Endometrial microvascular endothelial cells (primary cell): ENCODE data around the gene MYL12A. TPM values are rescaled to one million over a fixed set of nuclear protein-coding genes. Genes with fewer than 3 reads are reported as not detected.

Source experiments
- in situ Hi-C: cut with HindIII; loops from 2 replicates; pipeline ENCODE4 v1.10.0; 2017; ENCODE audit warnings: low sequenced_read_pairs, low pct_unique_long_range_greater_than_20kb; ENCODE audit errors: inconsistent ontology term
- total RNA-seq: library from RNA; depleted of rRNA; stranded (reverse); fragments of >200 nt; gene quantifications from one replicate; pipeline ENCODE4 v1.2.3, GENCODE V29; 2015; ENCODE audit errors: inconsistent ontology term

MYL12A gene
- total RNA-seq, 1 donor from 2014 or later, result 1,280 TPM

DNA sequence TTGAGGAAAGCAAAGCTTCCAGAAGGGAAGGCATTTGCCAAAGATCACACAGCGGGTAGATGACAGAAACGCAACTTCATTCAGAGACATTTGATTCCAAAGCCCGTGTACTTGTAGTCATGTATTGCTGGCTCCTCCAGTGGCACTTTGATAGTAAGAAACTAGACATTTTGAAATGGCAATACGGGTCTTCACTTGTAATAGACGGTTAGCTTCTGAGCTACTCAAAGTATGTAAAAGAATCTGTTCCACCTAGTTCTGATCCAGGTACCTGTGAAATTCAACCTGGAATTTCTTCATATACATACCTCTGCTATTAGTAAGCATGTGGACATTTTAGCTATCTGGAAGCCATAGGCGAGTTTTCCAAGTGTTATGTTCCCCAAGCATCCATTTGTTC, 26.1 kb upstream of the MYL12A start:
- in situ Hi-C loops, result no loop called here

DNA sequence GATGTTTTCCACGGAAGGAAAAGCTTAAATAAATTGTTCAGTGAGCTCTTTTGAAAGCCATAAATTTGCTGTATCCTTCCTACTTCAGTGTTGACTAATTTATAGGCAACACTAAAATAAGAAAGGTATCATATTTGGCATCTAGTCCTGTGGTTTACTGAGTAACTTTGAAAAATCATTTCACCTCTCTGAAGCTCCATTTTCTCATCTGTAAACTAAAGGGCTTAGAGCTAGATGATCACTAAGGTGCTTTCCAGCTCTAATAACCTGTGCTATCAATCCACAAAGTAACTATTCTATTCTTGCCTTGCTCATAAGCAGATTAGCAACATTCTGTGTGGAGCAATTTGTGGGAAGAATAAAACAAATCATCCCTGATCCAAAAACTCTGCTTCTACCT, 24.2 kb upstream of the MYL12A start:
- in situ Hi-C loops, result no loop called here

DNA sequence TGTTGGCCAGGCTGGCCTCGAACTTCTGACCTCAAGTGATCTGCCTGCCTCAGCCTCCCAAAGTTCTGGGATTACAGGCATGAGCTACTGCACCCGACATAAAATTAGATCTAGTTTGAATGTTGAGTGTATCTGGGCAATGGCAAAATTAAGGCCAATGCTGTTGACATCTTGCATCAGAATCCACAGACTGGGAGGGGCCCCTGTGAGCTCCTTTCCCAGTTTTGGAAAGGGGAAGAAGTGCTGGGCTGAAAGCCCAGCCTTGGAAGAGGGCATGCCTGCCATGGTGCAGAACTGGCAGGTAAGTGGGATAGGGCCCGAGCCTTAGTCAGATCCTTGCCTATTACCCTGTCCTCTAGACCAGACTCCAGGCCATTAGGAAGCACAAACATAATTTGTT, 23.4 kb upstream of the MYL12A start:
- in situ Hi-C loops, result no loop called here

DNA sequence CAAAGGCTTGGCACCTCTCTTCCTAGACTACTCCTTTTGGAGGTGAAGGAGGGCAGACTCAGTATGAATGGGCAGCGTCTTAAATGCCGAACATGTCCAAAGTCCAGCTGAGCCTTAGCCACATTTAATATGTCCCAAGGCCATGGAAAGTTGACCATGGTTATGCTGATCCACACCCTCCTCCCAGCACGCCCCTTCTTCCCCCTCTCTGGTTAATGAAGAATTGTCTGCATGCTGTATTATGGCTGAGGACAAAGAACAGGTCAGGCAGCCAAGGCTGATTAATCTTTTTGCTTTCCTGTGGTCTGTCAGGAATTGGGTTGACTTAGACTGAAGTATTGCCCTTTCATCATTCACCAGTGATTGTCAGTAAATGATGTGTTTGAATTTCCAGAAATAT, 22.0 kb upstream of the MYL12A start:
- in situ Hi-C loops, result no loop called here

DNA sequence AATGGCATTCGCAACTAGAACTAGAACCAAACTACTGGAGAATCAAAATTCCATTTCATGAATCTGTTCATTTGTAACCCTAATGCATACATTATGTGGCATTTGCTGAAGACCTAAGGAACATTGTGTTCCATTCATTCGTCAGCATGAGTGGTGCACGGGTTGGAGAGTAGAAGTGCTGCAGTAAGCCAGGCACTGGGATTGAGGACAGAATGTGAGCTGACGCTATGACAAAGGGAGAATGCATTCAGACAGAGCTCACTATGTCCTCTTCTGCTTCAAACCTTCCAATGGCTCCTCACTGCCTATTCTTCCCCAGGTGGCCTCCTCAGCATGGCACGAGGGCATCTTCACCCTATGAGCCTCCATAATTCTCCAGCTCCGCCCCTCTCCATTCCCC, 21.6 kb upstream of the MYL12A start:
- in situ Hi-C loops, result no loop called here

DNA sequence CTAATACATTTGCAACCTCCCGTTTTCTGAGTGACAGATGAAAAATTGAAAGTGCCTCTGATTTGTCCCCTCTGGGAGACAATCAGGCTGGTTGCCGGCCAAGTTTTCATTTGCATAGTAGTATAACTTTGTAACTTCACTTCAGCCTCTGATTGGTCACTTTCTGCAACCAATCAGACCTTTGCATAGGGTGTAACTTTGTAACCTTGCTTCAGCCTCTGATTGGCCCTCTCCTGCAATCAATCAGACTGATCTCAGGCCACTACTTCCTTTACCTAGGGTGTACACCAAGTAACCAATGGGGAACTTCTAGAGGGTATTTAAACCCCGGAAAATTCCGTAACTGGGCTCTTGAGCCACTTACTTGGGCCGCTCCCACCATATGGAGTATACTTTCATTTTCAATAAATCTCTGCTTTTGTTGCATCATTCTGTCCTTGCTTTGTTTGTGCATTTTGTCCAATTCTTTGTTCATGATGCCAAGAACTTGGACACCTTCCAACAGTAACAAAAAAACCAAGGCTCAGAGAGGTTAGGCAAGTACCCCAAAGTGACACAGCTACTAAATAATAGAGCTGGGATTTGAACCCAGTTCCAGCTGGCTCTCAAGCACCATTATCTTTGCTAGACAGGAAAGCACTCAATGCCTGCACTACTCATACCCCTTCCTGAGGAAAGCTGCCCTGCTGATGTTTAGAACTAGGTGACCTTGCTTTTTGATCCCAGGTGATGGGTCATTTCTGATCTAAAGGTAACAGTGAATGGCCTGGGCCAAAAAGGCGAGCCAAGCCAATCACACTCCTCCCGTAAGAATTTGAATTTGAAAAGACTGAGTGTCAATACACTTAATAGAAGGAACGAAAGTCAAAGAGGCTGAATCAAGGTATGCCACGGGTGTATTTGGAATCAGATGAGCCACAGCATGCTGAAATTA, 16.9 kb upstream of the MYL12A start:
- in situ Hi-C loops, result no loop called here

DNA sequence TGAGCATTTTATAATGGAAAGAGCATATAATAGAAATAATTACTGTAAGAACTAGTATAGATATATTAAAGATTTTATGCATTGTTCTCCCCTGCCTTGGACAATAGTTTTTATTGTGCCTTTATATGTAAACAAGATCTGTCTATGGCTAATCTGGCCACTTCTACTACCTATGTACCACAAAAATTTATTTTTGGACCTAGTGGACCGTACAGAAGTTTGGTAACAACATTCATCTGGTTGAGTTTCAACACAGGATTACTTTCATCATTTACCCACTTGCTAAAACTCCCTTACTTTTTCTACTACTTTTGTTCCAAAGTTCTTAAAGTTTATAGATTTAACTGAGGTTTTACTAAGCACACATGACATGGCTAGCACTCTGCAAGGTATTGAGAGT, 14.6 kb upstream of the MYL12A start:
- in situ Hi-C loops, result no loop called here

DNA sequence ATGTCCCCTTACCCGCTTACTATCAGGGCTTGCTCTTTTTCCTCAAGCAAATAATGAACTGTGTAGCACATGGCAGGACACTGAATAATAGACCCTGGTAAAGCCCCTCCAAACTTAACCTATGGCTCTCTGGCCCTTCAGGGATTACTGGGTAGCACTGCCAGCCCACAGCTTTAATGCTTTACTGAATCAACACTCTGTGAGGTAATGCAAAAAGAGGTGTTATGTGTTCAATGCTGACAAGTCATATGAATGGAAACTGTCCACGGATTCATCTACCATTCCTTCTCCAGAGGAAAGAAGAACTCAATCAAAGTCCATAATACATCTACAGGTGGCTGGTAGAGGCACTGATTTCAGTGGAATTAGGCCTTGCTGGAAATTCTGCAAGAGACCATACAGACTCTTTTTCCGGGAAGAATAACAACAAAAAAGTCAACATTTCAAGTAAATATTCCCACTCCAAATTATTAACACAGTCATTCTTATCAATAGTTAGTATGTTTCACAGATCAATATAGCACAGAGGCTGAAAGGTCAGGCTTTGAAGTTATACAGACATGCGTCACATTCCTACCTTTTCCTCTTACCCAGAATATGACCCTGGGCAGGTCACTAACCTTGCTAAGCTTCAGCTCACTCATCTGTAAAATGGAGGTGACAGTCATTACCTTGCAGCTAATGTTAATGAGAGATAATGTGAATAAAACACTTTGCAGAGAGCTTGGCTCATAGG, 14.0 kb upstream of the MYL12A start:
- in situ Hi-C loops, result no loop called here

DNA sequence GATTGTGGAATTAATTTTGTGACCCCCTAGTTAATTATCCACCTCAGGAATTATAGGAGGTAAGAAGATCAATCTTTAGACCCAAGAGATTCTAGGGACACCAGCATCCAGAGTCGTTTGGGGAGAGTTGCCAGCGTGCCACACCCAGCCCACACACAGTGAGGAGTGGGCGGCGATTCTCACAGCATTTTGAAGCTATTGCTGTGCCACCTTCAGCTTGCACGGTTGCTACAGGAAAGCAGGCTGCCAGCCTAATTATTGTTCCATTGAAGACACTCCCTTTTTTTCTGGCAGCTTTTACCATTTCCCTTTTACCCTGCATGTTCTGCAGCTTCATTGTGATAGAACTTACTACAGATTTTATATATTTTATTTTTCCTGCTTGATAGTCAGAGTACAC, 13.1 kb upstream of the MYL12A start:
- in situ Hi-C loops, result no loop called here

DNA sequence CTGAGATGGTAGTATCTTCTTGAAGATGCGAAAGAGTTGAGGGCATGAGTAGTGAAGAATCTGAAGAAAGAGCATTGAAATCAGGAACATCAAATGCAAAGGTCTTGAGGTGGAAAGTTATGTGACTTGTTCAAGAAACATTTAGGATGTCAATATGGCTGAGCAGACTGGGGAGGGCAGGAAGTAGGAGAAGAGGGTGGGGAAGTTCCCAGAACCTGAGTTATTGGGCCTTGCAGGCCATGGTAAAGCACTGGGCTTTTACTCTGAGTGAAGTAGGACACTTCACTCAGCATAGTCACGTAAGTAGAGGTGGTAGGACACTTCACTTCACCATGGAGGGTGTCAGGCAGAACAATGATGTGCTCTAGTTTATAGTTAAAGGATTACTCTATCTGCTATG, 11.8 kb upstream of the MYL12A start:
- in situ Hi-C loops, result no loop called here

DNA sequence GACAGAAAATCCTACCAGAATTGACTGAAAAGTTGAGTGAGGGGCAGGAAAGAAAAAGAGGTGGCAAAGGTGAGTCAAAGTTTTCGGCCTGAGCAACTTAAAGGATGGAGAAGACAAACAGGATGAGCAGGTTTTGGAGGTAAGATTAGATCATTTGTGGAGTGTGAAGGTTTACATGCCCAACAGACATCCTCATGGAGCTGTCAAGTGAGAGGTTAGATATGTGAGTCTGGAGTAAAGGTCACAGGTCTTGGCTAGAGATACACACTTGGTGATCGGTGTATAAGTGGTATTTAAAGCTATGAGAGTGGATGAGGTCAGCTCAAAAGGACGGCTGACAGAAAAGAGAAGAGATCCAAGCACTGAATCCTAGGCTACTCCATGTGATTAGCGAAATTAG, 11.1 kb upstream of the MYL12A start:
- in situ Hi-C loops, result no loop called here

DNA sequence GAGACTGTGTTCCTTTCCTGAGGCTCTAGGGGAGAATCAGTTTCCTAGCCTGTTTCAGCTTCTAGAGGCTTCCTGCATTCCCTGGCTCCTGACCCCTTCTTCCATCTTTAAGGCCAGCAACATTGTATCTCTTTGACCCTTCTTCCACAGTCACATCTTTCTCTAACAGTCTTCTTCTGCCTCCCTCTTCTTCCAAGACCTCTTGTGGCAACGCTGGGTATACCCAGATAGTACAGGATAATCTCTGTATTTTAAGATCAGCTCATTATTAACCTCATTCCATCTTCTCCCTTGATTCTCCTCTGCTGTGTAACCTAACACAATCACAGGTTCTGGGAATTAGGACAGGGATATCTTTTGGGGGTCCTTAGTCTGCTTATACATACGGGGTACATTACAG, 8.9 kb upstream of the MYL12A start:
- in situ Hi-C loops, result no loop called here

DNA sequence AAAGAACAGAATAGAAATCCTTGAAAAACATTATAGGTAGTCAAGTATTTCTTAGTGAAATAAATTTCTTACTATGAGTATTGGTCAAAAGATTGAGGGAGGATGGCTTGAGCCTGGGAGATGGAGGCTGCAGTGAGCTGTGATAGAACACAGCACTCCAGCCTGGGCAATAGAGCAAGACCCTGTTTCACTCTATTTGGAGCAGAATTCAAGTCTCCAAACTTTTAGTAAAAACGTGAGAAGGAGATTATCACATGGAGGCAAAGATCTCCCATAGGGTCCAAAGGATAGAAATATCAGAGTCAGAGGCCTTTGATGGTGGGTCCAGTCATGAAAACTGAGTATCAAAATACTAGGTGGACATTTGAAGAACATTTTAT, 2.4 kb upstream of the MYL12A start:
- in situ Hi-C loops, result no loop called here

DNA sequence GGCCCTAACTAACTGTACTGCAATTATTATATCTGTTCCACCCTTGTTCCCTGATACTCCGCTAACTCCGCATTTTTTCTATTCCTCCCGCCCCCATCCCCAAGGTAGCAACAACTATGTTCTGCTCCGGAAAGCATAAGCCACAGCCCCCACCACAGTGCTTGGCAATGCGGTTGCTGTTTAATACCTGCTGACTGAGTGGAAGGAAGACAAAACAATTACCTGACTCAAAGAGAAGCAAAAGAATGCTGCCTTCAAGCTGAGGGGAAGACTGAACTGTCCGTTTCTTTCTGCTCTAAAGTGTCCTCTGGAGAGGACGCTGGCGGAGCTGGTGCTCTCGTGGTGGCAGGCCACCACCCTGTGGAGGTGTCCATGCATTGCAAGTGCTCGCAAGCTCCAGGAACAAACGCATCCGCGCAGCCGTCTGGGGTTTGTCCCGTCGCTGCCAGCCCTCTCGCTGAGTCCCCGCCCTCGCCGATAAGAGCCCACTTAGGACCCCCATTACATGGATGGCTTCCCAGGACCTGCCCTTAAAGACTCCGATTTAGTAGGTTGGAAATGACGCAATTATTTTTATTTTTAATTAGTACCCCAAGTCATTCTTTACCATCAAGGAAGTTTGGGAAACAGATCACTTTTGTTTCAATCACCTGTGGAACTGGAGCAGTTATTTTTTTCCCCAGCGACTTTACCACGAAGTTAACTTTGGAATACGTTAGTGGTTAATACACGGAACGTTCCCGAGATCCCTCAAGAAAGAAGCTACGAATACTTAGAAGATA, 1.6 kb upstream of the MYL12A start:
- in situ Hi-C loops, result no loop called here

DNA sequence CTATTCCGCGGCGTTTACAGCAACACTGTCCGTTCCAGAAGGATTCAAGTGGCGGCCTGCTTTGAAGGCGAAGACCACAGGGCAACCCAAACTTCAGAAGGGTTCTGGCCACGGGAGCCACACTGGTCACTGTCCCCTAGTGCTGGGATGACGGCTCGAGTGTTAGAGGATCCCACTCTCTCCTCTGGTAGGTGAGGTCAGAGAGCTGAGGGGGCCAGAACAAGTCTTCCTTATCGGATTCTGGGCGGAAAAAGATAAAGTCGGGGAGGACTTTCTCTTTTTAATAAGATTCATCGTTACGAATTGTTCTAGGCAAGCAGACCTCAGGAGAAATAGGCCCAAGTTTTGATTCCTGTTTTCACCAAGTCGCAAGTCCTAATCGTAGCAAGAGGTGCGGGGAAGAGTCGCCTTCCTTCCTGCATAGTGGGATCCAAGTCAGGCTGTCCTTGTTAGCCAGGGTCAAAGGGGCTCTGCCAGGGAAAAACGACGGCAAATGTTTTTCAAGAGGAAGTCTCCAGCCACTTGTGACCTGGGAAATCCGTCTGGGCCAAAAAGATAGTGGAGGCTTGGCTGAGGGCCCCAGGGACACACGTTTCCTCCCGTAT, 864 bp upstream of the MYL12A start:
- in situ Hi-C loops, result no loop called here

DNA sequence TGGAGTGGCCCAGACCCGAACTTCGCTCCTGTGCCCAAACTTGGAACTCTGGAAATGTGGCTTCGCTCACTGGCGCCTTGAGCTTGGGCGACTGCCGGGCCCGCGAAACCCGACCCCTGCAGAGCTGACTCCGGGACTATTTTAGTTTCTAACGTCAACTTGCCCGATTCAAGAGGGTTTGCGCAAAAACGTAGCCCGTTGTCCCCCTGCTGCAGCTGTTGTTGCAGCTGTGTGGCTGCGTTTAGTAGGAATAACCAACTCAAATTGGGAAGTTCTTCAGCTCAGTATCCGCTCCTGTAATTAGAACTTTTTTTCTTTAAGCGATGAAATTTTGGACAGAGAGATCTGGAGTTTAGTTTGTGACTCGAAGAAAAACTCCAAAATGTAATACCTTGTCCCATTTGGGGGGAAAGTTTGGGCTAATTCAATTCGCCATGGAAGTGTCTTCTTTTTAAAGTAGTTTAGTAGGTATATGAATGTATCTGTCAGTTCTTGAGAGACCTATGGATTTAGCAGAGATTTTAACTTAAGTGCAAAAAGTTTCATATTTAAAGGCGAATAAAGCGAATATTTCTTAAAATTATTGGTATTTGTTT, 559 bp downstream of the MYL12A start:
- in situ Hi-C loops, result no loop called here

DNA sequence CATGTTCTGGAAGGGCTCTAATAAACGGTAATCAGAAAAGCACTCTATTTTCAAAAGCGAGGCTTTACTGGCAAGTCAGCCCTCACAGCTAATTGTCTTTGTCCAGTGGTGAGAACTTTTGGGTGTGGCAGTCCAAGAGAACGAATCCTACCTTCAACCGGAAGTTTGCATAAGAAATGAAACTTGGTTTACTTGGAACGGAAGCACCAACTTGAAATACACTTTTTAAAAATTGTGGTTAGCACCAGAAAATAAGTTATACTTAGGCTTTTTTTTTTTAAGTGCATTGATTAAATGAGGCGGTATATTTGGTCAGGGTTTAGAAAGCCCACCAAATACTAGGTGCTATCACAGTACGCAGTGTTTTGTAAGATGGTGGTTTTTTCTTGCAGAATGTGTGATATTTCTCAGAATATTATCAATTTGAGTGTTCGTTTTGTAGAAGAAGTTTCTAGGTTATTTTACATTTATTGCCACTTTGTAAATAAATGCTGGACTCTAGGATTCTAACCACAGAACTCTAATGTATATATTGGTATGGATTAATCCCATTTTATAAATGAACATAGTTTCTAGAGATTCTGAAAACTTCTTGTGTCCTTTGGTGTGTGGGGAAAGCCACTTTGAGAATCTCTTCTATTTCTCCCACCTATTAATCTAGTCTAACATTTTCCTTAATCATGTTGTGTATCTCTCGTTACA, 1.2 kb downstream of the MYL12A start:
- in situ Hi-C loops, result no loop called here
